ENCODE data around the gene BTG2. TPM values are rescaled to one million over a fixed set of nuclear protein-coding genes. Genes with fewer than 3 reads are reported as not detected.
"Not testable (repeated sequence)": the region's sequence is repeated elsewhere in the genome, so short reads cannot be mapped to it uniquely, and the experiment has no call there.

The BTG2 gene
- total RNA-seq, 1 experiment from 2014 or later: 2.7 TPM

DNA sequence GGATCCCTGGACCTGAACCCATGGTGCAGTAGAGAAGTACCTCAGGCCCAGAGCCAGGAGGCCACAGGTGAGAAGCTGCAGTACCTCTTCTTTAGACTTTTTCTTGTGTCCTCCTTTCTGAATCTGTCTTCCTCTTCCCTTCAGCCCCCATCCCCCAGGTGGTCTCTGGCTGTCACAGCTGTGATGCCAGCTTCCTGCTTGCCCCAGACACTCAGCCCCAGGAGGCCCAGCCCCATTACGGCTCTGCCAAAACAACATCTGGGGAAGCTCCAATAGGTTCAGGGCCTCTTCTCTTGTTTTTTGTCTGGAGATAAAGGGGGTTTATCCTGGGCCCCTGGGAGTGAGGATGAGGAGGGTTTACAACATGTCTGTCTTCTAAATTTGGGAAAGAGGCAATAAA, 9.5 kb upstream of the BTG2 start:
- intact Hi-C loops (cut with micrococcal nuclease; ENCODE audit: unreplicated experiment): no loop called here
- TF ChIP-seq CTCF (IDR thresholded peaks at IDR 0.05; ENCODE audit: unreplicated experiment): no peak
- no TSS peak for BruUV-seq (replicated peaks)
- DNase-seq: no peak
- no peak overlapping the region for H3K27ac Mint-ChIP-seq (ENCODE audit: unreplicated experiment)
- CTCF ChIA-PET: interaction anchor here (1.7 kb wide), 1 partner anchor 9 kb away, joined by 5 read pairs; the partner anchor contains the start of gene BTG2
- peaks cover 74% of the 10 kb centered on the region for H3K27me3 Mint-ChIP-seq (ENCODE audit: unreplicated experiment)
- no peak overlapping the region for H3K4me3 Mint-ChIP-seq (ENCODE audit: low read depth, unreplicated experiment)
- no peaks in the 10 kb centered on the region for H3K9me3 Mint-ChIP-seq (ENCODE audit: low read depth, unreplicated experiment)
- peaks cover 9% of the 10 kb centered on the region for H3K4me1 Mint-ChIP-seq (ENCODE audit: low read depth, unreplicated experiment)
- H3K36me3 Mint-ChIP-seq (ENCODE audit: insufficient read depth, unreplicated experiment): peaks cover 4% of the 10 kb centered on the region

- peaks cover 79% of the 10 kb centered on the region for H3K27me3 Mint-ChIP-seq (ENCODE audit: unreplicated experiment)
- no peaks in the 10 kb centered on the region for H3K36me3 Mint-ChIP-seq (ENCODE audit: insufficient read depth, unreplicated experiment)
- H3K4me1 Mint-ChIP-seq (ENCODE audit: low read depth, unreplicated experiment): peaks cover 1% of the 10 kb centered on the region
- no peak overlapping the region for H3K27ac Mint-ChIP-seq (ENCODE audit: unreplicated experiment)
- H3K9me3 Mint-ChIP-seq (ENCODE audit: low read depth, unreplicated experiment): no peaks in the 10 kb centered on the region
- no TSS peak for BruUV-seq (replicated peaks)
- no peak overlapping the region for H3K4me3 Mint-ChIP-seq (ENCODE audit: low read depth, unreplicated experiment)
- CTCF ChIA-PET: interaction anchor here (1.7 kb wide), 1 partner anchor 9 kb away, joined by 5 read pairs; the partner anchor contains the start of gene BTG2
- intact Hi-C loops (cut with micrococcal nuclease; ENCODE audit: unreplicated experiment): no loop called here
- no peak for DNase-seq
- TF ChIP-seq CTCF (IDR thresholded peaks at IDR 0.05; ENCODE audit: unreplicated experiment): no peak
These were observed 8.8 kb upstream of the BTG2 start for GRCh38 chr1:203296460-203297073.

- Mint-ChIP-seq H3K27ac (ENCODE audit: unreplicated experiment) (no peak overlapping the region), H3K4me1 (ENCODE audit: low read depth, unreplicated experiment) (peaks cover 10% of the 10 kb centered on the region), H3K36me3 (ENCODE audit: insufficient read depth, unreplicated experiment) (no peaks in the 10 kb centered on the region), H3K4me3 (ENCODE audit: low read depth, unreplicated experiment) (no peak overlapping the region), H3K9me3 (ENCODE audit: low read depth, unreplicated experiment) (no peaks in the 10 kb centered on the region), H3K27me3 (ENCODE audit: unreplicated experiment) (peaks cover 81% of the 10 kb centered on the region)
- no peak for TF ChIP-seq CTCF (IDR thresholded peaks at IDR 0.05; ENCODE audit: unreplicated experiment)
- CTCF ChIA-PET: interaction anchor here (0.6 kb wide), 1 partner anchor 18 kb away, joined by 3 read pairs; no protein-coding TSS in a partner anchor
- no peak for DNase-seq
- intact Hi-C loops (cut with micrococcal nuclease; ENCODE audit: unreplicated experiment): no loop called here
- BruUV-seq (replicated peaks): no TSS peak
These were observed 6.2 kb upstream of the BTG2 start for GRCh38 chr1:203299169-203299568.

DNA sequence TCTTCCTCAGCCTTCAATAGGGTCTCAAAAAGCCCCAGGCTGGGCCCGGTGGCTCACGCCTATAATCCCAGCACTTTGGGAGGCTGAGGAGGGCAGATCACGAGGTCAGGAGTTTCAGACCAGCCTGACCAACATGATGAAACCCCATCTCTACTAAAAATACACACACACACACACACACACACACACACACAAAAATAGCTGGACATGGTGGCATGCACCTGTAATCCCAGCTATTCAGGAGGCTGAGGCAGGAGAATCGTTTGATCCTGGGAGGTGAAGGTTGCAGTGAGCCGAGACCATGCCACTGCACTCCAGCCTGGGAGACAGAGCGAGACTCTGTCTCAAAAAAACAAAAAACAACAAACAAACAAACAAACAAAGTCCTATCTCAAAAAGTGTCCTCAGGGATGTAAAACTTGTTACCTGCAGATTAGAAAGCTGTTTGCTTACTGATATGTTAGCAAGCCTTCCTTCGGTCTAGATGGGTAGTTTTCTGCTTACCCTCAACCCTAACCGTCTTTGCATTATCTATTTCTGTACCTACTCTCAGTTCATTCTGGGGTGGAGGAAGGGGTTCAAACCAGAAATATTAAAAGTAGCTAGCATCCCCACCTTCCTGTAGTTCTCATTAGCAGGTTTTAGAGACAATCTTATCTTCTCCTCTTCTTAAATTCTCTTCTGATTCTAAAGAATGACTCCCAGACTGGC, 5.4 kb upstream of the BTG2 start:
- H3K9me3 Mint-ChIP-seq (ENCODE audit: low read depth, unreplicated experiment); H3K36me3 Mint-ChIP-seq (ENCODE audit: insufficient read depth, unreplicated experiment); H3K4me3 Mint-ChIP-seq (ENCODE audit: low read depth, unreplicated experiment); BruUV-seq (replicated peaks); H3K27ac Mint-ChIP-seq (ENCODE audit: unreplicated experiment); DNase-seq; intact Hi-C loops (cut with micrococcal nuclease; ENCODE audit: unreplicated experiment): not testable (repeated sequence)
- Mint-ChIP-seq H3K27me3 (ENCODE audit: unreplicated experiment) (peaks cover 81% of the 10 kb centered on the region), H3K4me1 (ENCODE audit: low read depth, unreplicated experiment) (peaks cover 17% of the 10 kb centered on the region)
- CTCF ChIA-PET: interaction anchor here (0.5 to 0.6 kb wide), 2 partner anchors 19 to 293 kb away, joined by 3 read pairs; no protein-coding TSS in a partner anchor

Data from Calu3 (cell line).